ENCODE data around the gene ZHX3. TPM values are rescaled to one million over a fixed set of nuclear protein-coding genes. Genes with fewer than 3 reads are reported as not detected.
A peak's percentile ranks its signal among the peaks of the same experiment; 100 is the strongest.

The ZHX3 gene
- total and polyA plus RNA-seq, 3 experiments from 2014 or later: 12.1 to 15.3 (median 12.7) TPM

- Mint-ChIP-seq H3K27me3 (peaks cover 0 to 6% of the 10 kb centered on the region in 2 donors), H3K4me3 (no peak overlapping the region), H3K27ac (no peak overlapping the region), H3K9me3 (no peaks in the 10 kb centered on the region), H3K36me3 (no peaks in the 10 kb centered on the region), H3K4me1 (peaks cover 10 to 13% (median 13%) of the 10 kb centered on the region in 3 donors)
- Histone ChIP-seq H3K4me1 (ENCODE audit: insufficient read depth, low read length) (peaks cover 12% of the 10 kb centered on the region), H3K27me3 (ENCODE audit: insufficient read depth, low read length, poor library complexity, severe bottlenecking) (no peaks in the 10 kb centered on the region), H3K9me3 (ENCODE audit: low read length) (no peaks in the 10 kb centered on the region), H3K27ac (ENCODE audit: low read depth, low read length) (no peak overlapping the region), H3K4me3 (ENCODE audit: low read length) (no peak overlapping the region), H3K36me3 (ENCODE audit: insufficient read depth, low read length) (no peaks in the 10 kb centered on the region)
- CTCF ChIA-PET: interaction anchor here (1.0 kb wide), 1 partner anchor 362 kb away, joined by 3 read pairs; no protein-coding TSS in a partner anchor
- no peak for DNase-seq
- POLR2A ChIA-PET: no interaction called here
These were observed 13.4 kb upstream of the ZHX3 start for GRCh38 chr20:41330941-41331340.

GRCh38 chr20:41330343-41330720, 12.8 kb upstream of the ZHX3 start:
- Mint-ChIP-seq H3K27ac (no peak overlapping the region), H3K27me3 (peaks cover 0 to 1% of the 10 kb centered on the region in 2 donors), H3K4me1 (peaks cover 10 to 13% (median 13%) of the 10 kb centered on the region in 3 donors), H3K4me3 (no peak overlapping the region), H3K36me3 (no peaks in the 10 kb centered on the region), H3K9me3 (no peaks in the 10 kb centered on the region)
- H3K4me1 ChIP-seq (ENCODE audit: insufficient read depth, low read length): peaks cover 12% of the 10 kb centered on the region
- ChIA-PET POLR2A (no interaction called here), CTCF (interaction anchor here (1.0 to 1.4 kb wide), 2 partner anchors 9 to 362 kb away, joined by 3 to 12 read pairs; no protein-coding TSS in a partner anchor)
- H3K27me3 ChIP-seq (ENCODE audit: insufficient read depth, low read length, poor library complexity, severe bottlenecking): no peaks in the 10 kb centered on the region
- DNase-seq: no peak
- no peaks in the 10 kb centered on the region for H3K36me3 ChIP-seq (ENCODE audit: insufficient read depth, low read length)
- H3K9me3 ChIP-seq (ENCODE audit: low read length): no peaks in the 10 kb centered on the region
- H3K4me3 ChIP-seq (ENCODE audit: low read length): no peak overlapping the region
- H3K27ac ChIP-seq (ENCODE audit: low read depth, low read length): no peak overlapping the region

GRCh38 chr20:41329435-41330342, 12.2 kb upstream of the ZHX3 start:
- Histone ChIP-seq H3K36me3 (ENCODE audit: insufficient read depth, low read length) (no peaks in the 10 kb centered on the region), H3K4me1 (ENCODE audit: insufficient read depth, low read length) (peaks cover 12% of the 10 kb centered on the region), H3K9me3 (ENCODE audit: low read length) (no peaks in the 10 kb centered on the region), H3K27me3 (ENCODE audit: insufficient read depth, low read length, poor library complexity, severe bottlenecking) (no peaks in the 10 kb centered on the region), H3K27ac (ENCODE audit: low read depth, low read length) (no peak overlapping the region), H3K4me3 (ENCODE audit: low read length) (peak overlapping the region; percentile 33)
- peak overlapping the region in 3 of 7 donors; percentile 41 to 75 (median 66) for H3K4me3 Mint-ChIP-seq
- DNase-seq: peak; percentile 10 to 63 (median 30)
- ChIA-PET CTCF (interaction anchor here (0.5 to 1.4 kb wide), 3 partner anchors 9 to 367 kb away, joined by 3 to 12 read pairs (median 3); no protein-coding TSS in a partner anchor), POLR2A (interaction anchor here (0.9 kb wide), 1 partner anchor 13 kb away, joined by 3 read pairs; no protein-coding TSS in a partner anchor)
- no peaks in the 10 kb centered on the region for H3K36me3 Mint-ChIP-seq
- no peaks in the 10 kb centered on the region for H3K27me3 Mint-ChIP-seq
- peak overlapping the region in 5 of 8 donors; percentile 6 to 82 (median 35) for H3K27ac Mint-ChIP-seq
- H3K4me1 Mint-ChIP-seq: peaks cover 10 to 13% (median 13%) of the 10 kb centered on the region in 3 donors
- H3K9me3 Mint-ChIP-seq: no peaks in the 10 kb centered on the region

- Histone ChIP-seq H3K27me3 (ENCODE audit: insufficient read depth, low read length, poor library complexity, severe bottlenecking) (no peaks in the 10 kb centered on the region), H3K9me3 (ENCODE audit: low read length) (no peaks in the 10 kb centered on the region), H3K4me1 (ENCODE audit: insufficient read depth, low read length) (peaks cover 12% of the 10 kb centered on the region), H3K36me3 (ENCODE audit: insufficient read depth, low read length) (no peaks in the 10 kb centered on the region), H3K4me3 (ENCODE audit: low read length) (no peak overlapping the region), H3K27ac (ENCODE audit: low read depth, low read length) (no peak overlapping the region)
- peak overlapping the region in 2 of 8 donors; percentile 23 to 32 for H3K27ac Mint-ChIP-seq
- ChIA-PET POLR2A (no interaction called here), CTCF (interaction anchor here (1.0 to 1.3 kb wide), 2 partner anchors 9 to 12 kb away, joined by 3 read pairs; no protein-coding TSS in a partner anchor)
- no peaks in the 10 kb centered on the region for H3K36me3 Mint-ChIP-seq
- no peak overlapping the region for H3K4me3 Mint-ChIP-seq
- H3K9me3 Mint-ChIP-seq: no peaks in the 10 kb centered on the region
- no peaks in the 10 kb centered on the region for H3K27me3 Mint-ChIP-seq
- DNase-seq: no peak
- peaks cover 10 to 13% (median 13%) of the 10 kb centered on the region in 3 donors for H3K4me1 Mint-ChIP-seq
These were observed 9.6 kb upstream of the ZHX3 start for GRCh38 chr20:41327178-41327577.

GRCh38 chr20:41320976-41321375, 3.4 kb upstream of the ZHX3 start:
- Histone ChIP-seq H3K27ac (ENCODE audit: low read depth, low read length) (no peak overlapping the region), H3K4me3 (ENCODE audit: low read length) (no peak overlapping the region), H3K9me3 (ENCODE audit: low read length) (no peaks in the 10 kb centered on the region), H3K36me3 (ENCODE audit: insufficient read depth, low read length) (no peaks in the 10 kb centered on the region), H3K27me3 (ENCODE audit: insufficient read depth, low read length, poor library complexity, severe bottlenecking) (no peaks in the 10 kb centered on the region), H3K4me1 (ENCODE audit: insufficient read depth, low read length) (peaks cover 10% of the 10 kb centered on the region)
- POLR2A ChIA-PET: no interaction called here
- DNase-seq: no peak
- H3K27me3 Mint-ChIP-seq: no peaks in the 10 kb centered on the region
- H3K4me1 Mint-ChIP-seq: peaks cover 14 to 21% (median 15%) of the 10 kb centered on the region in 3 donors
- H3K27ac Mint-ChIP-seq: no peak overlapping the region
- H3K36me3 Mint-ChIP-seq: peaks cover 0 to 1% (median 0%) of the 10 kb centered on the region in 3 donors
- no peaks in the 10 kb centered on the region for H3K9me3 Mint-ChIP-seq
- CTCF ChIA-PET: no interaction called here
- H3K4me3 Mint-ChIP-seq: peak overlapping the region in 1 of 7 donors; percentile 34

- POLR2A ChIA-PET: no interaction called here
- Histone ChIP-seq H3K4me3 (ENCODE audit: low read length) (no peak overlapping the region), H3K4me1 (ENCODE audit: insufficient read depth, low read length) (peaks cover 10% of the 10 kb centered on the region), H3K9me3 (ENCODE audit: low read length) (no peaks in the 10 kb centered on the region), H3K36me3 (ENCODE audit: insufficient read depth, low read length) (no peaks in the 10 kb centered on the region), H3K27ac (ENCODE audit: low read depth, low read length) (no peak overlapping the region), H3K27me3 (ENCODE audit: insufficient read depth, low read length, poor library complexity, severe bottlenecking) (no peaks in the 10 kb centered on the region)
- H3K36me3 Mint-ChIP-seq: peaks cover 0 to 1% (median 0%) of the 10 kb centered on the region in 3 donors
- H3K27ac Mint-ChIP-seq: peak overlapping the region in 2 of 8 donors; percentile 38 to 57
- peak overlapping the region in 1 of 7 donors; percentile 44 for H3K4me3 Mint-ChIP-seq
- no peak for DNase-seq
- CTCF ChIA-PET: no interaction called here
- no peaks in the 10 kb centered on the region for H3K9me3 Mint-ChIP-seq
- H3K4me1 Mint-ChIP-seq: peaks cover 16 to 23% (median 17%) of the 10 kb centered on the region in 3 donors
- no peaks in the 10 kb centered on the region for H3K27me3 Mint-ChIP-seq
These were observed 2.9 kb upstream of the ZHX3 start for GRCh38 chr20:41320441-41320840.

- Mint-ChIP-seq H3K9me3 (no peaks in the 10 kb centered on the region), H3K36me3 (peaks cover 0 to 1% (median 0%) of the 10 kb centered on the region in 3 donors), H3K27me3 (no peaks in the 10 kb centered on the region), H3K27ac (peak overlapping the region; percentile 28 to 91 (median 72)), H3K4me1 (peaks cover 16 to 23% (median 17%) of the 10 kb centered on the region in 3 donors), H3K4me3 (peak overlapping the region; percentile 67 to 91 (median 78))
- ChIA-PET CTCF (interaction anchor here (1.1 to 1.2 kb wide), 2 partner anchors 9 to 183 kb away, joined by 3 read pairs; no protein-coding TSS in a partner anchor), POLR2A (no interaction called here)
- no peaks in the 10 kb centered on the region for H3K36me3 ChIP-seq (ENCODE audit: insufficient read depth, low read length)
- H3K27ac ChIP-seq (ENCODE audit: low read depth, low read length): no peak overlapping the region
- no peaks in the 10 kb centered on the region for H3K9me3 ChIP-seq (ENCODE audit: low read length)
- no peaks in the 10 kb centered on the region for H3K27me3 ChIP-seq (ENCODE audit: insufficient read depth, low read length, poor library complexity, severe bottlenecking)
- no peak overlapping the region for H3K4me3 ChIP-seq (ENCODE audit: low read length)
- H3K4me1 ChIP-seq (ENCODE audit: insufficient read depth, low read length): peaks cover 10% of the 10 kb centered on the region
- DNase-seq: no peak
These were observed 729 bp upstream of the ZHX3 start for GRCh38 chr20:41318271-41318649.

All from CD8-positive, alpha-beta memory T cell (primary cell).